ENCODE measurements around the gene RFLNA.

Gene RFLNA

GRCh38 chr12:124358572-124358971, 63.7 kb downstream of the RFLNA start:
- DNase-seq (ENCODE audit: low read depth): no peak

DNA sequence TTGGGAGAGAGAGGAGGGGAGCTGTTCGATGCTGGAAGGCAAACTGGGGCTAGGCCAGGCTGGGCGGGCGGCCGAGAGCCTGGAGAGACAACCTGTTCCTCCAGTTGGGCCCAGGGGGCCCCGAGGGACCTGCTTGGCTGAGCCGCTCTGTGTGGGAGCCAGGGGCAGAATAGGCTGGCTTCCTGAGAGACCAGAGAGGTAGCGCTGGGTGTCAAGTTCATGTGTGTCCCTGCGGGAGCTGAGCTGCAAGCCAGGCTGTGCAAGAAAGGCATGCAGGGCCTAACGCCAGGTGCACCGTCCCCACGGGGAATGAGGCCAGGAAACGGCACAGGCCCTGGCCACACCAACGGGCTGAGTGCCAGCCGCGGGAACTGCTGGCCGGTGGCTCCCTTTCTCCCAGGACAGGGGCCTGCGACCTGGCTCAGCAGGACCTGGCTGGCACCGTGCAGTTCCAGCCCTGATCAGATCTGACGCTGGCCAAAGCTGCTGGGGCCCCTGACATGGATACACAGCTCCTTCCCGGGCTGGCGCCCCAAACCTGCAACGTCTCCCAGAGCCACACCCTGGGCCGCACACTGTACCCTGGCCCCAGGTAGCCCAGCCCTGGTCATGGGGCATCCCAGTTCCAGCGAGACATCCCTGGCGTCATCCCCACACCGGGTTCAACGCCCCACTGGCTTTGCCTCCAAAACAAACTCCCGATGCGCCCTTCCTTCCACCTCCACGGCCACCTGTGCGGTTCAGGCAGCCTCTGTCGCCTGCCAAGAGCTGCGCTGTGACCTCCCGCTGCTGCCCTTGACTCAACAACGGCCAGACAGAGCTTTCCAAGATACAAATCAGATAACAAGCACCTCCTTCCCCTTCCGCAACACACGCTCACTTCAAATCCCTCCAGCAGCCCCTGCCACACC, 65.0 kb downstream of the RFLNA start:
- DNase-seq (ENCODE audit: low read depth): no peak

DNA sequence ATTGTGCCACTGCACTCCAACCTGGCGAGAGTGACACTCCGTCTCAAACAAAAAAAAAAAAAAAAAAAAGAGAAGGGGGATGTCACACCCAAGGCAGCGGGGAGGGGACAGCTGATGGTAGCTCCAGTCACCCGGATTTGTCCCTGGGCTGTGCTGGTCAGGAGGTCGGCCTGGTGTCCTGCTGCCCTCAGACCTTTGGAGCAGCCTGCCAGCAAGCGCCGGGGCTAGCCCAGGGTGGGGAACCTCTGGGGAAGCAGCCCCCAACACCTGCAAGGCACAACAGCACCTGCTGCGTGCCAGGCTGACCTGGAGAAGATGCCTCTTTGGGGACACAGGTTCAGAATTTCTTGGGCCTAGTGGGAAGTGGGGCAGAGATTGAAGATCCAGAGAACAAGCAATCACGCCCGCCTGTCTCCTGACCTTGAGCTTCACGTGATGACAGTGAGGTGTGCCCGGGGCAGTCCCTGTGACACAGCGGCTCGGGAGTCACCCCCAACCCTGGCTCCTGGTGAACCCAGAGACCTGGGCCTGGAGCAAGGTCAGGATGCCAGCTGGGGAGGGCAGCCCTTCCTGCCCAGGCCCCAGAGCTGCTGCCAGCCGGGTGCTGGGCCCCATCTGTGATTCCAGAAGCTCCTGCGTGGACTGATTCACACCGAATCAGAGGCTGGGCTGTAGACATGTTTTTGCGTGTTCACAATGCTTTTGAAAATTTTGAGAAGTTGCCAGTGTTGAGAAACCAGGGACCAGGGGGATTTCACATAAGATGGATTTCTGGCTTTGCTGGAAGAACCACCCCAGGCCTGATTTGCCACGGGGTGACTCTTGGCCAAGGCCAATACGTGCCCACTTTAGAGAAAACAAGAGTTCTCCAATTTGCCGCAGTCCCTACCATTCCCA, 66.4 kb downstream of the RFLNA start:
- DNase-seq (ENCODE audit: low read depth): no peak

- DNase-seq (ENCODE audit: low read depth): no peak
Measured at GRCh38 chr12:124361996-124362395, 67.1 kb downstream of the RFLNA start.

DNA sequence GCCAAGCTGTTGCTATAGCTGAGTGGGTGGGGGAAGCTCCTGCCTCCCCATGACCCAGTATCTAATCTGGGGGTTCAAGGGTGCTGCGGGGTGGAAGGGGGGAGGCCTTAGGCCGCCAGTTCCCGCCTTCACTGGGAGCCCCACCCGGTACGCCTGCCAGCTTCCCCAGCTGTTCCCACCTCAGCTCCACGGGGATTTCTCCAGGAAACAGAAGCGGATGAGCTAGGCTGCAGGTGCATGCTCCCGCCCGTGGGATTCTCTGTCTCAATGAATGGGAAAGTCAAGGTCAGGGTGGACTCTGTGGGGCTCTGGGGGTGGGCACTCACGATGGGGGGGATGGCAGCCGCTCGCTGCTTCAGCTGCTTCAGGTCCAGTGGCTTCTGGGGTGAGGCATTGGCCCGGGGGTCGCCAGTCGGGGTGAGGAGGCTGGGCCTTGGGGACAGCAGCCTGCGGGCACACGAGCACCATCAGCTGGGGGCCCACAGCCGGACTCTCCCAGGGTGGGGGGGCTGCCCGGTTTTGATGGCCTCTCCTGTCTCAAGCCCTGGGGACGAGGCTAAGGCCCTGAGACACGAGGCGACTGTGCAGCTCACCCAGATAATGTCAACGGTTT, 68.6 kb downstream of the RFLNA start:
- no peak for DNase-seq (ENCODE audit: low read depth)

DNA sequence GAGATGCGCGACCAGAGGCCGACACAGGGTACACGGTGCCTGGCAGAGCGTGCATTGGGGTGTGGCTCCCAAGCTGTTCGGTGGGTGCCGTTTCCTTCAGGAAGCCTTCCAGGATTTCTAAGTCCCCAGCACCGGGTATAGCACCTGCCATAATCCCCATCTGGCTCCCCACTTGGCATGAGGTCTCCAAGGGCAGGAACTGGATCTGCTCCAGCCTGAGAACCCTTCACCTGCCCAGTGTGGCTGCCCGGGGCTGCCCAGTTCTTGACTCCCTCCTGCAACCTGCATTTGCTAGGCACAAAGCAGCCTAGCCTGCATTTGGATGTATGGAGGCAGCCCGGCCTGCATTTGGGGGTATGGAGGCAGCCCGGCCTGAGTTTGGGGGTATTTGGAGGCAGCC, 69.7 kb downstream of the RFLNA start:
- no peak for DNase-seq (ENCODE audit: low read depth)
